Activated CD4-positive, CD25-positive, alpha-beta regulatory T cell treated with anti-CD3 and anti-CD28 coated beads, Interleukin-2, amount 50 U/mL, for 16 hours (primary cell): ENCODE measurements around the gene MYBPC2.
"Not testable (repeated sequence)": the region's sequence is repeated elsewhere in the genome, so short reads cannot be mapped to it uniquely, and the experiment has no call there.

Source experiments
- DNase-seq: peaks from one replicate; pipeline ENCODE4 v3.0.0-alpha.2; 2020; ENCODE audit warnings: low read depth, low spot score

MYBPC2 gene

DNA sequence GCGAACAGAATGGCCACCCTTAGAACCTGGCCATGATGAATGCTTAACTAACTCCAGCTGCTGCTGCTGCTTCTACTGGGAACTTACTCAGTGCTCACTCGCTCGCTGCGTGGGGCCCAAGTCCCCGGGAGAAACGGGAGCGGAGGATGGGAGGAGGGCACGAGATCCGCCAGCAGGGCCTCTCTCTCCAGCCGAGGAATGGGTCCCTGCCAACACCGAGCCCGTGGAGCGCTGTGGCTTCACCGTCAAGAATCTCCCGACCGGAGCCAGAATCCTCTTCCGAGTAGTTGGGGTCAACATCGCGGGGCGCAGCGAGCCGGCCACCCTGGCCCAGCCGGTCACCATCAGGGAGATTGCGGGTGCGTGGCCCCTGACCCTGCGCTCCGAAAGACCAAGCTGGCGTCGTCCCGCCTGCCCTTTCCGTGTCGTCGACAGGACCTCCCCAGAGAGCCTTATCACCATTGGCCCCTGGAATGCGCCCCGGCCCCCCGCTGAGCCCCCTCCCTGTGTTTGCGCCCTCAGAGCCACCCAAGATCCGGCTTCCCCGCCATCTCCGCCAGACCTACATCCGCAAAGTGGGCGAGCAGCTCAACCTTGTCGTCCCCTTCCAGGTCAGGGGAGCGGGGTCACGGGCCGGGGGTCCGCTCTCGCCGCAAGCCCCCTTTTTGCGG is 25.8 kb downstream of the MYBPC2 start:
- DNase-seq = no peak

DNA sequence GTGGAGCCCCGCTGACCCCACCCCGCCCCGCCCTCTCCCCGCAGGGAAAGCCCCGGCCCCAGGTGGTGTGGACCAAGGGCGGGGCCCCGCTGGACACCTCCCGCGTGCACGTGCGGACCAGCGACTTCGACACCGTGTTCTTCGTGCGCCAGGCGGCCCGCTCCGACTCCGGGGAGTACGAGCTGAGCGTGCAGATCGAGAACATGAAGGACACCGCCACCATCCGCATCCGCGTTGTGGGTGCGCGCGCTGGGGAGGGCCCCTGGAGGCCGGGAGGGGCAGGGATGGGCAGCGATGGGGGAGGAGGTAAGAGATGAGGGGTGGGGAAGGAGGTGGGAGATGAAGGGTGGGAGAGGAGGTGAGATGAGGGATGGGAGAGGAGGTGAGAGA is 26.4 kb downstream of the MYBPC2 start:
- DNase-seq = no peak

DNA sequence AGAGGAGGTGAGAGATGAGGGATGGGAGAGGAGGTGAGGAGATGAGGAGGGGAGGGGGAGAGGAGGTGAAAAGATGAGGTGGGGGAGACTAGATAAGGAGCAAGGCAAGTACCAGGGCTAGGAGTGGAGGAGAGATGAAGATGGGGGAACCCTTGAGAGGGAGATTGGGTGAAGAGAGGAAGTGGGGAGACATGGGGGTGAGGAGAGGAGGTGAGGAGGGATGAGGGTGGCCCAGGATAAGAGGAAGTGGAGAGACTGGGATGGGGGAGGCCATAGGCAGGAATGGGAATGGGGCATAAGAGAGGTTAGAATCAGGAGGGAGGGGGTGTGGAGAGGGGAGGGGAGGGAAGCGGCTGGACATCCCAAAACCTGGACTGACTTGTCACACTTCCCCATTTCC is 26.9 kb downstream of the MYBPC2 start:
- DNase-seq = no peak

DNA sequence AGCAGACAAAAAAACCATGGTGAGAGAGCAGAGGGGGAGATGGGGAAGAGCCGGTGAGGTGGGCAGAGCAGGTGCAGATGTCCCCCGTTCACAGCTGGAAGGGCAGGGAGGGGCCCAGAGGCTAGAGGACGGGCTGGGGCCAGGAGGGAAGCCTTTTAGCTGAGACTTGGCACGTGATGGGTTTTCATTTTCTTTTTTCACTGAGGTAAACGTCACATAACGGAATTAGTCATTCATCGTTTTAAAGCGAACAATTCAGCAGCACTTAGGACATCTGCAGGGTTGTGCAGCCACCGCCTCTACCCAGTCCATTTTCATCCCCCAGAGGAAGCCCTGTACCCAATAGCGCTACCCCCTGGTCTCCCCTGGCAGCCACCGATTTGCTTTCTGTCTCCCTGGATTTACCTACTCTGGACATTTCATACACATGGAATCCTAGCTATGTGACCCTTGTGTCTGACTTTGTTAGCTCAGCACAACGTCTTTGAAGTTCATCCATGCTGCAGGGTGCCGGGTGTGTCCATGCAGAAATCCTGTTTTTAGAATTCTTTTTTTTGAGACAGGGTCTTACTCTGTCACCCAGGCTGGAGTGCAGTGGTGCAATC is 27.6 kb downstream of the MYBPC2 start:
- no peak for DNase-seq

DNA sequence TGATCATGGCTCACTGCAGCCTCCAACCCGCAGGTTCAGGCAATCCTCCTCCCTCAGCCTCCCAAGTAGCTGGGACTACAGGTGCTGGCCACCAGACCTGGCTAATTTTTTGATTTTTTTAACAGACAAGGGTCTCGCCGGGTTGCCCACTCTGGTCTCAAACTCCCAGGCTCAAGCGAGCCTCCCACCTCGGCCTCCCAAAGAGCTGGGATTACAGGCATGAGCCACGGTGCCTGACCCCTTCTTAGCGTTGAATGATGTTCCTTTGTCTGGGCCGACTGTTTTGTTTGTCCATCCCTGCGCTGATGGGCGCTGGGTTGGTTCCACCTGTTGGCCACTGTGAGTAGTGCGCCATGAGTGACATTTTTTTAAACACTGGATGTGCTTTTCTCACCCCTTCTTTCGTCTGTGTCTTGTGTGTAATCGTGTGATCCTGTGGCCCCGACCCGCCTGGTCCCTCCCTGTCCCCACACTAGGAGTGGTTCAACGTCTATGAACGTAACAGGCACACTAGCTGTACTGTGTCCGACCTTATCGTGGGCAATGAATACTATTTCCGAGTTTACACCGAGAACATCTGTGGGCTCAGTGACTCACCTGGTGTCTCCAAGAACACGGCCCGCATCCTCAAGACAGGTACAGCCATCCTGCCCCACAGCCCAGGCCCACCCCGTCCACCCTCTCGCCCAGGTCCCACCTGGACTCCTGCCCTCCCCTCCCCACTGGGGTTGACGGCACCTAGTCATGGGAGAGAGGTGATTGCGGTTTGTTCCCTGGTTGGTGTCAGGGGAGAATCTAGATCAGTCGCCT is 28.6 kb downstream of the MYBPC2 start:
- DNase-seq = peak; percentile 24

DNA sequence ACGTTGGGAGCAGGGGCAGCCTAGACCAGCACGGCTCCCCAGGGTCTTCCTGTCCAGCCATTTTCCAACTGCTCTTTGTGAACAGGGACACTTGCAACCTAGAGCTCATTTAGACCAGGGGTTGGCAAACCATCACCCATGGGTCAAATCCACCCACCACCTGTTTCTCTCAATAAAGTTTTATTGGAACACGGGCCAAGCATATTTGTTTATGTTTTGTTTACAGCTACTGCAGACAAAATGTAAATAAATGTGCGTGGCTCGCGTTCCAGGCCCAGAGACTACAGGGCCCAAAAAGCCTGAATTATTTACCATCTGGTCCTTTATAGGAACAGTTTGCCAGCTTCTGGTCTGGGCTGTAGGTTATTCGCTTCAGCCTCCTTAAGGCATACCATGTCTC is 30.3 kb downstream of the MYBPC2 start:
- DNase-seq = no peak

DNA sequence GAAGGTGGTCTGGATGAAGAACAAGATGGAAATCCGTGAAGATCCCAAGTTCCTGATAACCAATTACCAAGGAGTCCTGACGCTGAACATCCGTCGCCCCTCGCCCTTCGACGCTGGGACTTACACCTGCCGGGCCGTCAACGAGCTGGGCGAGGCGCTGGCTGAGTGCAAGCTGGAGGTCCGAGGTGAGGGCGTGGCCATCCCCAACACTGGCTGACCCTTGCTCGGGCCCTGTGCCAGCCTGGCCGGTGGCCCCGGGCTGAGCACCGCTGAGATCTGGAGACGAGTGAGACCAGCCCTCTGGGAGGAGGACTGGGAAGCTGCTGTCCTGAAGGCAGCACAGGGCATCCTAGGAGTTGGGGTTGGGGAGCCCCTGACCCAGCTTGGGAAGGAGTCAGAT is 31.7 kb downstream of the MYBPC2 start:
- DNase-seq = no peak

DNA sequence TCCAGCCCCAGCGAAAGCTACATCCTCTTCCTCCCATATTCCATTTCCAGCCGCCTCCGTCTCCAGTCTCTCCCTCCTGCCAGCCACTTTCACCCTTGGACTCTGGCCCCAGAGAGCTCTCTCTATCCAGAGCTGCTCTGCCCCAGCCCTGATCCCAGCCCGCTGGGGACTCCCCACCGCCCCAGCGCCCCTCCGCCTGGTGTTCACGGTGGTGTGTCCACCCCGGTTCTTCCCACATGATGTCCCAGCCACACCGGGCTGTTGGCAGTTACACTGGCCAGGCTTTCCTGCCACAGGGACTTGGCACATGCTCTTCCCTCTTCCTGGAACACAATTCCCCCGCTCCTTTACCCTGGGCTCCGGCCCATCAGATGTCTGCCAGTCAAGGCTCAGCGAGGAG is 32.3 kb downstream of the MYBPC2 start:
- no peak for DNase-seq

DNA sequence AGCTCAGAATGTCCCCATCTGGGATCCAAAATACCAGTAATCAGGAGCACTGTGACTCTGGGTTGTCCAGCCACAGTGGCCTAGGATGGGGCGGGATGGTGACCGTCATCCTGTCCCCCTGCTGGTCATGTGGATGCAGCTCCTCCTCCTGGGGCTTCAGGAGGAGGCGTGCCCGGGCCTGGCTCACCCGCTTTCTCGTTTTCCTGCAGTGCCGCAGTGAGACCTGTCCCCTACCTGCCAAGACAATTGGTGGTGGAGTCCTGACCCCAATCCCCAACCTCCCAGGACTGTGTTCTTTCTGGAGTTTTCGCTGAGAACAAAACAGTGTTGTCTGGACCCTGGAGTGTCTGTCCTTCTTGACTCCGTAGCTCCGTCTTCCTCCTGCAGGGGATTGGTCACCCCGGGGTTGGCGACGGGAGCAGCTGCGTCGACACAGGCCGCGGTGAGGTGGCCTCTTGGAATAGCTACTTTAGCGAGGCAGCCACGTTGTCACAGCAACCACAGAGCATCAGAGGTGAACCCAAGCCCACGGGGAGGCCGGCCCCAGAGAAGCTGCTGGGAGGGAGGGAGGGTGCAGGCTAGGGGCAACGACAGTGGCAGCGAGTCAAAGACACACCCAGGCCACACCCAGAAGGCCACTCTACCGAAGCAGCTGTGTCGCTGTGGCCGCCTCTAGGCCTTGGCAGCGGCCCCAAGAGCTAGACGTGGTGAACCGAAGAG is 33.5 kb downstream of the MYBPC2 start:
- no peak for DNase-seq

DNA sequence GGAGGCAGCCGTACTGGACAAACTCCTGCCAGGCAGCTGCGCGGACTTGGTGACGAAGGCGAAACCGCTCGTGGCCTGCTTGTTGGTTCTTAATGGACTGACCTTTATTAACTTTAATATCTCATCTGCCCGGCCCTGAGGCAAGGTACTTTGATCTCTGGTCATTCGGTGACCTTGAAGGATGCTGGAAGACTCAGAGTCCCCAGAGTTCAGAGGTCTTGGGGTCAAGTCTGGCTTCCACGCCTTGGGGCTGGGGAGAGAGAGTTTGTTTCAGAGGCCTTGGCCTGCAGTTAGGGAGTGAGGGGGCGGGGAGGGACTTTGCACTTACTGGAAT is 34.0 kb downstream of the MYBPC2 start:
- DNase-seq = no peak

DNA sequence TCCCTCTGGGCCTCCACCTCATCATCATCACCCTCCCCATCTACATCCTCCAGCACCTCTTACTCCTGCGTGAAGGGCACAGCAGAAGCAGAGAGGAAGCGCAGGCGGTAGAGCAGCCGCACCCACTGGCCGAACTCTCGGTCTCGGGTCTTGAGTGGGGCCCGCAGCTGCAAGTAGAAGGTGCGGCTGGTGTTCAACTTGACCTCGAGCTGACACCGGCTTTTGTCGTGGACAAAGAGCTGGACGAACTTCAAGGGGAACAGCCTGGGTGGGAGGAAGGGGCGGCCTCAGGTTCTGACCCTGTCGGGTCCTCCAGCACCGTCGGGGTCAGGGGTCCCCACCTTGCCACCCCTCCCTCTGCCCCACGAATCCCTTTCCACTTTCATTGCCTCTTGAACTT is 34.9 kb downstream of the MYBPC2 start:
- DNase-seq = no peak

DNA sequence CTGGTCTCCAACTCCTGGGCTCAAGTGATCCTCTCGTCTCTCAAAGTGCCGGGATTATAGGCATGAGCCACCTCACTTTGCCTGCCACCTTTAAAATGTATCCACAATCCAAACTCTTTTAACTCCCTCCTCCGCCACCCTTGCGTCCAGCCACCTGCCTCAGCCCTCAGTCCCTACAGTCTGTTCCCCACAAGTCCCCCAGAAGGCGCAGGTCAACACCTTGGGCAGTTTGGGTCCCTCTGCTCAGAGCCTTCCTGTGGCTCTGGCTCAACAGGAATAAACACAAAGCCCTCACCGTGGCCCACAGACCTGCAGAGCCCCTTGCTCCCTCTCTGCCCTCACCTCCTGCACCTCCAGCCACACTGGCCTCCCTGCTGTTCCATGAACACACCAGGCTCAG is 36.1 kb downstream of the MYBPC2 start:
- DNase-seq = no peak

DNA sequence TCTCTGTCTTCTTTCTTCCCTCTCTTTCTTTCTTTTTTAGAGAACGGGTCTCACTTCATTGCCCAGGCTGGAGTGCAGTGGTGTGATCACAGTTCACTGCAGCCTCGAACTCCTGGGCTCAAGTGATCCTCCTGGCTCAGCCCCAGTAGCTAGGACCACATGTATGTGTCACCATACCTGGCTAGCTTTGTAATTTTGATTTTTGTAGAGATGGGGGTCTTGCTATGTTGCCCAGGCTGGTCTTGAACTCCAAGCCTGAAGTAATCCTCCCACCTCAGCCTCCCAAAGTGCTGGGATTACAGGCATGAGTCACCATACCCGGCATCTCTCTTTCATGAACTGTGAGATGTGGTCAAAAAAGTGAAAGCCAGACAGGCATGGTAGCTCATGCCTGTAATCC is 40.6 kb downstream of the MYBPC2 start:
- DNase-seq = not testable (repeated sequence)

DNA sequence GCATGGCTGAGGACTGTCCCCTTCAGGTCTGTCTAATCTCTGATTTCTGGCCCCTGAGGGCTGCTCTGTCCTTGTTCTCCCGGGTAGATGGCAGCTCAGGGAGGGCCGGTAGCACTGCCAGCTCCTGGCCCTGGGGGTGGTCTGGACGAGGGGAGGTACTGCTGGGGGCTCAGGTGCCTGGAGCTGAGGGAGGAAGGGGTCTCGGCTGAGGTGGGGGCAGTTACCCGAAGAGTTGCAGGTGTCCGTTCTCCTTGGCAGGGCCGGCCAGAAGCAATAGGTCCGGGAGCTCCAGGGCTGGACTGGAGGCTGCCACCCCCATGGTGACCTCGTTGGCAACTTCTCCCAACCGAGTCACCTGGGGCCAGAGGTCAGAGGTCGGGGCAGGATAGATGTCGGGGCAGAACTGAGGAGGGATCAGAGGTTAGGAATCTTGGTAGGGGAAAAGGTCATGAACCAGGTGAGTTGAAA is 42.4 kb downstream of the MYBPC2 start:
- DNase-seq = no peak

DNA sequence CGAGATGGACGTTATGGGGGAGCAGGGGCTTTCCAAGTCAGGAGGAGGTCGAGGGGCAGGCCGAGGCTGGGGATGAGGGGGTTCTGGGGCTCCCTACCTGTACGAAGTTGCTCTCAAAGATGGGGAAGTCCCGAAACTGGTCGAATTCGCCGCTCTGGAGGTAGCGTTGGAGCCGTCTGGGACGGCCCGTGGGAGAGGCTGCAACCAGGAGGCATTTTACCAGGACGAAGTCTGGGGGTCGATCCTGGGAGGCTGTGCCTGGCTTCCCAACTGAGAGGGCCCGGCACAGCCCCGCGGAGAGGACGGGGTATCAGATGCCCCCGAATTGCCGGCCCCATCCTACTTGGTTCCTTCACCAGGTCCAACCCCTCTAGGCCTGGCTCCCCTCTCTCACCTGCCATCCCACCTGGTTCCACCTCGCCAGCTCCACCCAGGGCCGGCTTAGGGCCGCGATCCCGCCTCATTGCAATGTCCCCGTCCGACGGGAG is 43.1 kb downstream of the MYBPC2 start:
- DNase-seq = no peak

DNA sequence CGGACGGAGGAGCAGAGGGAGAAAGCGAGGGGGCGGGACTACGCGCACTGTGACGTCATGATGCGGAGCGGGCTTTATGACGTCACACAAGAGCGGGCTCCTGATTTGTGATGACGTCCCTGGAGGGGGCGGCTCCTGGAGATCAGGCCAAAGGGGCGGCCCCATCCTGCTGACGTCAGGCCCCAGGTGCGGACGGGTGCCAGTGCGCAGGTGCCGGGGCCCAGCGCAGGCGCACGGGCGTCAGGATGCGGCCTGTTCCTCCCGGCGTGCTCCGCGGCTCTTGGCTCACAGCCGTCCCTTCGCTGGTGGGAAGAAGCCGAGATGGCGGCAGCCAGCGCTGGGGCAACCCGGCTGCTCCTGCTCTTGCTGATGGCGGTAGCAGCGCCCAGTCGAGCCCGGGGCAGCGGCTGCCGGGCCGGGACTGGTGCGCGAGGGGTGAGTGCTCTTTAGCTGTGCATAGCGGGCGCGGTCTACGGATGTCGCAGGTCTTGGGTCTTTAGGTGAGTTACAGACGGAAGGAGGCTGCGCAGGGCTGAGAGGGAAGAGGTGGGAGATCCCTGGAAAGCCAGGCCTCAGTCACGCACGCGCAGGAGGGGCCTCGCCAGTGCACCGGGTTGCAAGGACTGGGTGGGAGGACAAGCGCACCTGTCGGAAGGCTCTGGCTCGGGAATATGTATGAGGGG is 43.7 kb downstream of the MYBPC2 start, which contains the start of the genes EMC10 and GARIN5A:
Gene EMC10 (plus strand): TSS at position 284 of the 683 bp plus-strand sequence. CDS start 38 bp downstream, at position 322.
Gene GARIN5A (minus strand): TSS at position 625 of the 683 bp plus-strand sequence. CDS start 460 bp downstream, at position 165.
- DNase-seq = peak; percentile 86

DNA sequence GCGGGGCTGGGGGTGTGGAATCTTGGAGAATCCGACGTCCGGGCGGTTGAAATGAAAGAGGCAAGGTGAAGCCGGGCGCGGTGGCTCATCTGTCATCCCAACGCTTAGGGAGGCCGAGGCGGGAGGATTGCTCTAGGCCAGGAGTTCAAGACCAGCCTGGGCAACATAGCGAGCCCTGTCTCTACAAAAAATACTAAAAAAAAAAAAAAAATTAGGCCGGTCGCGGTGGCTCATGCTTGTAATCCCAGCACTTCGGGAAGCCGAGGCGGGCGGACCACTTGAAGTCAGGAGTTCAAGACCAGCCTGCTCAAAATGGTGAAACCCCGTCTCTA is 44.2 kb downstream of the MYBPC2 start:
- DNase-seq = no peak

DNA sequence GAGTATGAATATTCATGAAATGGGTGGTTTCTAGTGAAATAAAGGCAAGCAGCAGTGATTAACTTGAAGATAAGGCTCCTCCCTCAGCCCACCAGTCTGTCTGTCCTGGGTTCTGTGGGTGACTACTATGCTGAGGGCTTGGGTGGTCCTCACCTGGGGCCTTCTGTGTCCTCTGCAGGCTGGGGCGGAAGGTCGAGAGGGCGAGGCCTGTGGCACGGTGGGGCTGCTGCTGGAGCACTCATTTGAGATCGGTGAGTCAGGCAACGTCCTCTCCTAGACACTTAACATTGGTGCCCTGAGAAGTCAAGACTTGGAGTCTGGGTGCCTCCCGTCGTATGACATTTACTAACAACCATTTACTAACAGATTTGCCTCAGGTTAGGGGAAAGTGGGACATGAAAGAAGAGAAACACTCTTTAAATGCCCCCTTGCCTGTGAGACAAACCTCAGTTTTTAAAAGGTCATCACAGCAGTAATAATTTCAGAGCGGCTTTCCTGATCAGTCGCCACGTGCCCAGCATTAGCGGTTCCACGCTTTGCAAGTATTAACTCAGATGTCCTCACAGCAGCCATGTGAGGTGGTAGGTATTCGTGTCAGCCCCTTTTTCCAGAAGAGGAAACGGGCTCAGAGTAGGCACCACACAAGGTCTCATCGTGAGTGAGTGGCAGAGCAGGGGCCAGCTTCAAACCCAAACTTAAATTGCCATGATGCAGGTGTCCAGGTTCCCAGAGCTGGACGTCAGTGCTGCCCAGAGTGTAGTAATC is 45.2 kb downstream of the MYBPC2 start:
- no peak for DNase-seq

DNA sequence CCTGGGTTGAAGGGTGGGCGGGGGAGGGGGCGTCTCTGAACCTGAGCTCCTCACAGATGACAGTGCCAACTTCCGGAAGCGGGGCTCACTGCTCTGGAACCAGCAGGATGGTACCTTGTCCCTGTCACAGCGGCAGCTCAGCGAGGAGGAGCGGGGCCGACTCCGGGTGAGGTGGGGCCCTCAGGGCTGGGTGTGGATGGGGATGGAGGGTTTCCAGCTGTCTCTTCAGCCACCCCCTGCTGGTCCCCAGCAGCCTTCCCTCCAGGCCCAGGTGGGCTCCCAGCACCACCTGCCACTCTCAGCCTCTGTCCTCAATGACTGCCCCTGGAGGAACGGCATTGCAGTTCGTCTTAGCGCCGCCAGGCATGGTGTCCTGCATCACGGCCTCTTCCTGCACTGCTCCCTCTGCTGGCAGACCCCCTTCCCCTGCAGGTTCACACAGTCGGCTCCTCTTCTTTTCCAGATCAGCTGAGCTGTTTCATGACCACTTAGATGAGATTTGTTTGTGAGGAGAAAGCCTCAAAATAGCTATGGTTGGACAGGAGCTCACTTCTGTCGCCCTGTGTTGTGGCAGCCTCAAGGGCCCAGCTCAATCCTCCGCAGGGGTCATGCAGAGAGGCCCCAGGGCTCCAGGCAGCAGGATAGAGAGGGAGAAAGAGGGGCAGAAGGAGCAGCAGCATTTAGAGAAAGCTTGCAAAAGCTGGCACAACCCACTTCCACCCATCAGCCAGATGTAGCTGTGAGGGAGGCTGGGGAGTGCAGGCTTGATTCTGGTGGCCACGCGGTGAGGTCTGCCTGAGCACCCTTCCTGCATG is 46.4 kb downstream of the MYBPC2 start:
- no peak for DNase-seq

DNA sequence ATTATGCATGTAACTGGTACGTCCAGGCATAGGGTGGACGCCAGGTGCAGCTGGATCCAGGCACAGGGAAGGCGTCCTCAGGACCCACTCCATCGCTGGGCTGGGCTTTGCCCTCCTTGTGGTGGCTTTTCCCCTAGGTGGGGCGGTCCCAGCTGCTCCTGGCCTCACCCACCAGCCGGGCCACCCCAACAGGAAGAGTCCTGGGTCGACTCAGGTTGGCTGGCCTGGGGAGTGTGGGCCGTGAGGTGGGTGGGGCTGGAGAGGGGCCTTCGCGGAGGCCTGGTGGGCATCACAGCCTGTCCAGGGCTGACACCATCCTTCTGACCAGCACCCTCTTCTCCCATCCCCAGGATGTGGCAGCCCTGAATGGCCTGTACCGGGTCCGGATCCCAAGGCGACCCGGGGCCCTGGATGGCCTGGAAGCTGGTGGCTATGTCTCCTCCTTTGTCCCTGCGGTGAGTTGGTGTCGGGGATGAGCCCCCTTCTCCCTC is 47.1 kb downstream of the MYBPC2 start:
- no peak for DNase-seq
